ENCODE data around the gene SPATA45.
A peak's percentile ranks its signal among the peaks of the same experiment; 100 is the strongest.

The SPATA45 gene

GRCh38 chr1:212820969-212821368 lies 26.5 kb downstream of the SPATA45 start:
- no peak for DNase-seq (ENCODE audit: low spot score in 2 of 2)
- Mint-ChIP-seq H3K27ac (no peak overlapping the region), H3K27me3 (no peaks in the 10 kb centered on the region), H3K4me1 (peaks cover 11% of the 10 kb centered on the region), H3K9me3 (peaks cover 6% of the 10 kb centered on the region), H3K36me3 (peaks cover 12% of the 10 kb centered on the region), H3K4me3 (no peak overlapping the region)
- no peak for ATAC-seq (ENCODE audit: low read depth)

- H3K4me3 Mint-ChIP-seq: peak overlapping the region; percentile 58
- H3K9me3 Mint-ChIP-seq: peaks cover 2% of the 10 kb centered on the region
- H3K27me3 Mint-ChIP-seq: no peaks in the 10 kb centered on the region
- H3K27ac Mint-ChIP-seq: peak overlapping the region; percentile 26
- no peak for DNase-seq (ENCODE audit: low spot score in 2 of 2)
- peaks cover 11% of the 10 kb centered on the region for H3K4me1 Mint-ChIP-seq
- ATAC-seq (ENCODE audit: low read depth): peak; percentile 46
- peaks cover 7% of the 10 kb centered on the region for H3K36me3 Mint-ChIP-seq
Observed at GRCh38 chr1:212819726-212820125, 27.7 kb downstream of the SPATA45 start.

- Mint-ChIP-seq H3K27ac (no peak overlapping the region), H3K9me3 (no peaks in the 10 kb centered on the region)
Observed at GRCh38 chr1:212816567-212817278, 30.7 kb downstream of the SPATA45 start.

GRCh38 chr1:212814537-212815334 lies 32.7 kb downstream of the SPATA45 start:
- DNase-seq (ENCODE audit: low spot score in 2 of 2): no peak
- peaks cover 5% of the 10 kb centered on the region for H3K4me1 Mint-ChIP-seq
- no peak overlapping the region for H3K27ac Mint-ChIP-seq
- no peaks in the 10 kb centered on the region for H3K27me3 Mint-ChIP-seq
- no peak for ATAC-seq (ENCODE audit: low read depth)
- H3K9me3 Mint-ChIP-seq: no peaks in the 10 kb centered on the region
- H3K4me3 Mint-ChIP-seq: no peak overlapping the region
- H3K36me3 Mint-ChIP-seq: peaks cover 10% of the 10 kb centered on the region

More at GRCh38 chr1:212816567-212817278, 30.7 kb downstream of the SPATA45 start:
- peaks cover 11% of the 10 kb centered on the region for H3K4me1 Mint-ChIP-seq
- peaks cover 10% of the 10 kb centered on the region for H3K36me3 Mint-ChIP-seq
- no peaks in the 10 kb centered on the region for H3K27me3 Mint-ChIP-seq
- no peak for ATAC-seq (ENCODE audit: low read depth)
- H3K4me3 Mint-ChIP-seq: no peak overlapping the region
- no peak for DNase-seq (ENCODE audit: low spot score in 2 of 2)

GRCh38 chr1:212805767-212806166 lies 41.7 kb downstream of the SPATA45 start:
- Mint-ChIP-seq H3K9me3 (no peaks in the 10 kb centered on the region), H3K27ac (no peak overlapping the region), H3K4me1 (no peaks in the 10 kb centered on the region), H3K27me3 (no peaks in the 10 kb centered on the region), H3K36me3 (peaks cover 19% of the 10 kb centered on the region), H3K4me3 (no peak overlapping the region)
- DNase-seq (ENCODE audit: low spot score in 2 of 2) (no peak), ATAC-seq (ENCODE audit: low read depth) (no peak)

- Mint-ChIP-seq H3K4me1 (peaks cover 20% of the 10 kb centered on the region), H3K4me3 (no peak overlapping the region), H3K27ac (no peak overlapping the region), H3K27me3 (no peaks in the 10 kb centered on the region), H3K9me3 (peaks cover 4% of the 10 kb centered on the region), H3K36me3 (peaks cover 23% of the 10 kb centered on the region)
- no peak for DNase-seq (ENCODE audit: low spot score in 2 of 2)
- ATAC-seq (ENCODE audit: low read depth): no peak
Observed at GRCh38 chr1:212797681-212798080, 49.8 kb downstream of the SPATA45 start.

GRCh38 chr1:212794561-212795014 lies 52.9 kb downstream of the SPATA45 start:
- H3K4me1 Mint-ChIP-seq: peaks cover 18% of the 10 kb centered on the region
- peaks cover 4% of the 10 kb centered on the region for H3K9me3 Mint-ChIP-seq
- peaks cover 13% of the 10 kb centered on the region for H3K36me3 Mint-ChIP-seq
- H3K4me3 Mint-ChIP-seq: peak overlapping the region; percentile 58
- H3K27me3 Mint-ChIP-seq: no peaks in the 10 kb centered on the region
- DNase-seq (ENCODE audit: low spot score in 2 of 2): peak; percentile 28 to 64
- H3K27ac Mint-ChIP-seq: peak overlapping the region; percentile 51
- peak; percentile 92 for ATAC-seq (ENCODE audit: low read depth)

GRCh38 chr1:212792396-212792908 lies 55.0 kb downstream of the SPATA45 start:
- ATAC-seq (ENCODE audit: low read depth) (no peak), DNase-seq (ENCODE audit: low spot score in 2 of 2) (no peak)
- H3K4me1 Mint-ChIP-seq: peaks cover 15% of the 10 kb centered on the region
- H3K27me3 Mint-ChIP-seq: no peaks in the 10 kb centered on the region
- H3K4me3 Mint-ChIP-seq: peak overlapping the region; percentile 99
- peak overlapping the region; percentile 93 for H3K27ac Mint-ChIP-seq
- peaks cover 4% of the 10 kb centered on the region for H3K9me3 Mint-ChIP-seq
- H3K36me3 Mint-ChIP-seq: peaks cover 9% of the 10 kb centered on the region

- peak within 1 kb of the TSS; percentile 99 for H3K4me3 Mint-ChIP-seq
- DNase-seq (ENCODE audit: low spot score in 2 of 2): peak; percentile 99 to 100
- H3K27me3 Mint-ChIP-seq: no peaks in the 10 kb centered on the region
- peak; percentile 55 for ATAC-seq (ENCODE audit: low read depth)
- peaks cover 7% of the 10 kb centered on the region for H3K36me3 Mint-ChIP-seq
- peaks cover 4% of the 10 kb centered on the region for H3K9me3 Mint-ChIP-seq
- H3K27ac Mint-ChIP-seq: peak within 1 kb of the TSS; percentile 93
- H3K4me1 Mint-ChIP-seq: peaks cover 15% of the 10 kb centered on the region
Observed at GRCh38 chr1:212791676-212792395, 55.6 kb downstream of the SPATA45 start, which contains the start of the genes NSL1 and TATDN3. NSL1 (minus strand) TSS chr1:212791777; CDS start chr1:212791763, 14 bp downstream. TATDN3 (plus strand) TSS chr1:212791894; CDS start chr1:212791922, 28 bp downstream.

GRCh38 chr1:212791261-212791675 lies 56.2 kb downstream of the SPATA45 start:
- H3K9me3 Mint-ChIP-seq: peaks cover 4% of the 10 kb centered on the region
- H3K4me1 Mint-ChIP-seq: peaks cover 15% of the 10 kb centered on the region
- H3K27me3 Mint-ChIP-seq: no peaks in the 10 kb centered on the region
- peak; percentile 30 for ATAC-seq (ENCODE audit: low read depth)
- H3K27ac Mint-ChIP-seq: peak overlapping the region; percentile 93
- peak overlapping the region; percentile 99 for H3K4me3 Mint-ChIP-seq
- H3K36me3 Mint-ChIP-seq: peaks cover 7% of the 10 kb centered on the region
- DNase-seq (ENCODE audit: low spot score in 2 of 2): no peak

GRCh38 chr1:212785871-212786270 lies 61.6 kb downstream of the SPATA45 start:
- DNase-seq (ENCODE audit: low spot score in 2 of 2) (no peak), ATAC-seq (ENCODE audit: low read depth) (no peak)
- no peak overlapping the region for H3K4me3 Mint-ChIP-seq
- peaks cover 19% of the 10 kb centered on the region for H3K36me3 Mint-ChIP-seq
- no peaks in the 10 kb centered on the region for H3K9me3 Mint-ChIP-seq
- no peaks in the 10 kb centered on the region for H3K27me3 Mint-ChIP-seq
- H3K4me1 Mint-ChIP-seq: peaks cover 9% of the 10 kb centered on the region
- H3K27ac Mint-ChIP-seq: peak overlapping the region; percentile 72

GRCh38 chr1:212783976-212784375 lies 63.5 kb downstream of the SPATA45 start:
- Mint-ChIP-seq H3K36me3 (peaks cover 19% of the 10 kb centered on the region), H3K27me3 (no peaks in the 10 kb centered on the region), H3K4me1 (peaks cover 9% of the 10 kb centered on the region), H3K9me3 (no peaks in the 10 kb centered on the region), H3K27ac (no peak overlapping the region), H3K4me3 (no peak overlapping the region)
- DNase-seq (ENCODE audit: low spot score in 2 of 2): no peak
- ATAC-seq (ENCODE audit: low read depth): no peak

- Mint-ChIP-seq H3K27me3 (no peaks in the 10 kb centered on the region), H3K4me1 (peaks cover 6% of the 10 kb centered on the region), H3K27ac (no peak overlapping the region), H3K36me3 (peaks cover 23% of the 10 kb centered on the region), H3K4me3 (no peak overlapping the region), H3K9me3 (no peaks in the 10 kb centered on the region)
- DNase-seq (ENCODE audit: low spot score in 2 of 2) (no peak), ATAC-seq (ENCODE audit: low read depth) (peak; percentile 34)
Observed at GRCh38 chr1:212782422-212783154, 64.9 kb downstream of the SPATA45 start.

All from memory B cell (primary cell).